Stimulated activated CD8-positive, alpha-beta memory T cell treated with anti-CD3 and anti-CD28 coated beads, Interleukin-4, amount 100 ng/mL, for 4 hours (primary cell): ENCODE measurements around the gene MEIS2.

Source experiments
- DNase-seq, 2 donors: peaks; one replicate each; pipeline ENCODE4 v3.0.0-alpha.2; 2020; ENCODE audit warnings: low read depth in 2 of 2, low spot score in 1 of 2

Gene MEIS2

GRCh38 chr15:36965570-36966342, 134.6 kb downstream of the MEIS2 start:
- no peak for DNase-seq

GRCh38 chr15:36964626-36965025, 135.7 kb downstream of the MEIS2 start:
- no peak for DNase-seq

GRCh38 chr15:36961956-36962355, 138.4 kb downstream of the MEIS2 start:
- DNase-seq: no peak

DNA sequence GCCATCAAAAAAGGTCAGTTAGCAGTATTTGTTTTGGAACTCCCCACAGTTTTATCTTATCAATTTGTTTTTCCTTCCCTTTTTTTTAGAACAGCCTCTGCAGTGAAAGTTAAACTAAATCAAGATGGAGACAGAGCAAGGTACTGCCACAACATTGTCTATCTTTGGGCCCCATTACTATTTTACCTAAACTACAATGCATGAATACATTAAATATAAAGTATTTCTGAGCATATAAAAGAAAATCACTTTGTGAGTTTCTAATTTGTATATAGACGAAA, 139.5 kb downstream of the MEIS2 start:
- no peak for DNase-seq

DNA sequence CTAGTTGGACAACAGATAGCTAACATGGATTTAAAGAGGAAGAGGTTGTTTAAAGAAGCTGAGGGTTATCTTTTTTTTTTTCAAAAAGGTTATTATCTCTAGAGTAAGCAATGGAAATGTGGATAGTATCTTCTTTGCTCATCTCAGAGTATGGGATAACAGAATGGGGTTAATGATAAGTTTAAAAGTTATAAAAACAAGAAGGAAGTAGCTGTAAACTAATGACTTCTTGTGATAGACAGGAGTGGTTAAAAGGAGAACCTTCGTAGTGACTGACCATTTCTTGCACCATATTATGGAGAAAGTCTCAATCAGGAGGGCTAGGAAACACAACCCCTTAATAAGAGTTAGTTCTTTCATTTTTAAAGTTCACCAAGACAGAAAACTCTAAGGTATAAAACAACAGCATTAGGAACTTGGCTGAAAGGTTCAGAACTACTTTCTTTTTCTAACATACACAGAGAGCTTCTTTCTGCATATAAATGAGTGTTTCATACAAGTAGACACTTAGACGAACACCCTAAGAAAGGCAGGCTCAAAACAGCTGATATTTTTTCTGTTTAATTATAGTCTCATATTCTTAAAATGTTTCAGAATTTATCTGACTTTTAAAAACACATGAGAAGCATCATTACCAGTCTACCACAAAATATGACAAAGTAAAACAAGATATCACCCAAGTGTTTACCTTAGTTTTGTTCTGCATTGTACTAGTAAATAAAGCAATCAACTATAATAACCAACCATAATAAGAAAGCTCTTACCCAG, 140.0 kb downstream of the MEIS2 start:
- no peak for DNase-seq

DNA sequence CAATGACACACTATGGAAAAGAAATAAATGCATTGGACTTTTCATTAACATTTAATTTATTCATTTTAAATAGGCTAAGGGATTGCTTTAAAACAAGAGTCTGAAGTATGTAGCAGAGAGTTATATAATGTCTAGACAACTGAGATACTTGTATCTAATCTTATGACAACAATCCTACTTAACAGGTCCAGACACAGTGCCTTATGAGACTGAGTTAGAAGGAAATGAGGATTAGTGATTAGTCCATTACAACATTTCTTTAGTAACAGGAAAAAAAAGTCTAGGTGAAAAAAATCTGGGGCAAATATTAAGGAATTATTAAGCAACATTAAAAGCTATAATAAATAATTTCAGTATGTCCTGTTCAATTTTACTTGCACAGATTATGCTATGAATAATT, 140.6 kb downstream of the MEIS2 start:
- DNase-seq: no peak

DNA sequence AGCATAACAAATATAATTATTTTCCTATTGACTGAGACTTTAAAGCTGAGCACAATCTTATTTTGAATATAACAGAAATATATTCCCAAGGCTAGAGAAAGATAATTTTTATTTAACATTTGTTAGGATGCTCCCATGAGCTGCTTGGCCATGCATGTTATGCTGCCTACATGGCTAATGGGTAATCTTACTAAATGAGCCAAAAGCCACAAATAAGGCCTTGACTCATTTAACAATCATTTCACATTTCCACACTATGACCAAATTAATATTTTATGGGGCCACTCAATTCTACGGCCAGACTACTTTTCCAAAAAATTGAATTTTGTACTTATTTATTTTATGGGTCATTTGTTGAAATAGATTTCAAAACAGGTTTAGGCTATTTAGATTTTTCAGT, 141.7 kb downstream of the MEIS2 start:
- no peak for DNase-seq

DNA sequence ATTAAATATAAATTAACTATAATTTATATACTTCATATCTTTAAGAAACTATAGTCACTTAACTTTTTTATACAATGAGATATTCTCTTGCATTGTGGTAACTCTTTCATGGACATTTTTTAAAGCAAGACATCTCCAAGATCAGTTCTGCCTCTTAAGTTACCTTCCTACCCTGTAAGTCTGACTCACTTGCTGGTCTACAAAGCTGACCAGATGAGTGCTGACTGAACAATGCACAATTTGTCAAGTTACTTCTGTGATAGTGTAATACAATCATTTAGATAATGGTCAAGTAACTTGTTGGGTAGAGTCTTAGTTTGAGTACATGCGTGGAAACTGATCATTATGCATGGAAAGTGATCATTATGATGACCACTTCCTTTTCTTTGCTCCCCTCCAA, 145.9 kb downstream of the MEIS2 start:
- no peak for DNase-seq

DNA sequence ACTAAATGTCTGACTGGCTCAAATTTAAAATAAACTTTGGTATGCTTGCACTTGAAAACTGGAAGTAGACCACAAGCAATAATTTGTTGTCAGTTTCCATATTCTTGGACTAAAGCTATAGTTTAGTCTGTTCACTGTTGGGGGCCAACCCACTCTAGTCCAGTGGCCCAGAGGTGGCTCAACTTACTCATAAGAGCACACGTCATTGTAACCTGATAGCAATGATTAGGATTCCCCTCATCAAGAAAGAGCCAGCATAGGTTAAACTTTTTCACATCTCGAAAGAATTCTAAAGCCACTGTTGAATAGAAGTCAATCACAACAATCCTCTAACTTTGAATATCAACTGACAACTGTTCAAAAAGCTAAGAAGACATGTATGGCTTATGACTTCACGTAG, 147.0 kb downstream of the MEIS2 start:
- DNase-seq: no peak

DNA sequence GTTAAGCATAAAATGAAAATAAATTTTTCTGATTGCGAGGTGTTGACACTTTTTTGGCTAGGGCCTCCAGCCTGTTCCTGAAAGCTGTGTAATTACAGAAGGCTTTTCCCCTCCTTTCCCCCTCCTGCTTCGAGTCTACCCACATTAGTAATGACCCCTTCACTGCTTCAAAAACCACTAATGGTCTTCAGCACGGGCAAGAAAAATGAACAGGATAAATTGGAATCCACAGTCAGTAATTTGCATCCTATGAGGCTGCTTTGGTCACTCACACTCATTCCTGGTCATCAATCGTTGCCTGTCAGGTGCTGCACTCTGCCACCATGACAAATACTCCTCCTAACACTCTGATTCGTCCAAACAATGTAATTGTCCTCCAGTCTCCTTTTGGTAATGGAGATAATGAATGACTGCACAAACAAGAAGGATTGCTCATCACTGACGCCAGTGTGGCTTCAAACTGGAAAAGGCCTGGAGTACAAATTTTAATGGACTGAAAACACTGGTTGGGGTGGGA, 148.6 kb downstream of the MEIS2 start:
- DNase-seq: no peak

DNA sequence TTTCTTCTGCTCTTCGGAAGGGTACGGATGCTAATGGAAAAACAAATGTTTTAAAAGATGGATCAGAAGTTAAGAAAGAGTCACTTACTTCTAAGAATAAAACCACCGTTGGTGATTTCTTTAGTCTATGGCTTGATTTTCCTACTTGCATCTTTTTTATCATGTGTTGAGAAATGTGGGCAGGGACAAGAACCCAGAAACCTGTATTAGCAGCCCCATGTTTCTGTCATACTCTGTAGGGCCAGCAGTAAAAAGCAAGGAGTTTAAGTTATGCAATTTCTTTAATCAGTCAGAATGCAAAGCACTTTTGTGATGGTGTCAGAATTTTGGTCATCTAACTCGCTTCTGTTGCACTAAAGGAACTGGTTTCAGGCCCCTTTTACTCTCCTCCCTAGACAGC, 150.0 kb downstream of the MEIS2 start:
- no peak for DNase-seq

DNA sequence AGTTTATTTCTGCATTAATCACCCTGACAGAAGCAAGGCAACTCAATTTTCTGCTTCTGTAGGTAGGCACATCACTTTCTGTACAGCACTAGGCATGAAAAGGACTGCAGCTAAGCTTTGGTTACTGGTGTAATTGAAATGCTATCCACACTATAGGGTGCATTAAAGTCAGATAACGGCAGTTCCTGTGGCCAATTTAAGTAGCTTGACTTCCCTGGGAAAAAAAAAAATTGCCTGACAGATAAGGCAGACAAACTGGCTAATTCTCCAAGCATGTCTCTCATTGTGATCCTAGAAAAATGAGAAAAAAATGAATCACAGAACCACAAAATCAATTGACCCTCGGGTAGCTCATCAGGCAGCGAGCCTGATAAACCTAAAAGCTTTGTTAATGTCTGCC, 151.4 kb downstream of the MEIS2 start:
- DNase-seq: no peak

DNA sequence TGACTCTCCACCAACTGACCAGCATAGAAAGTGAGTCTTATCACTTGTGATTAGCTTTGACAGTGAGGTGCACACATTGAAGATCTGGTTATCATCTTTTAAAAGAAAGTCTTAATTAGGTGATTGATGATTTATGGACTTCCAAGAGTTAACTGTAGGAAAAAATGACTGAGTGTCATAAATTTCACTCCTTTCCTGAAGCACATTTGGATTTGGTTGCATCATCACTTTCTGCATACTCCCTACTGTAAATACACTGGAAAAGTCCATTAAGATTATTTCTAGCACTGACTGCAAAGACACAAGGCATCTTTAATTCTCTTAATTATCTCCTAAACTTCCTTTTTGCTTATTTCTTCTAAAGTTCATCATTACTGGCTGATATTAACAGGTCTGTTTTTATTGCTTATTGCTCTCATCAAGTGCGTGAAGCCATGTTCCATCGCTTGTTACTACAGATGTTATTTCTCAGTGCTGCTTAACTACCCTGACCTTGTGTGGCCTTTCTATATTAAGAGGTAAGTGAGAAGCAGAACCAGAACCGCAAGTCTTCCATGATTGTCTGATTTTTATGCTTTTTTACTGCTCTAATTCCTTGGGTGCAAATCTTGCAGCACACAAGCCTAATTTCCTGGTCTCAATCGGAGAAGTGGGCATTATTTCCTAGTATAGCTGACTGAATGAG, 153.2 kb downstream of the MEIS2 start:
- no peak for DNase-seq

- DNase-seq: no peak
These were observed 155.9 kb downstream of the MEIS2 start for GRCh38 chr15:36944442-36944841.

DNA sequence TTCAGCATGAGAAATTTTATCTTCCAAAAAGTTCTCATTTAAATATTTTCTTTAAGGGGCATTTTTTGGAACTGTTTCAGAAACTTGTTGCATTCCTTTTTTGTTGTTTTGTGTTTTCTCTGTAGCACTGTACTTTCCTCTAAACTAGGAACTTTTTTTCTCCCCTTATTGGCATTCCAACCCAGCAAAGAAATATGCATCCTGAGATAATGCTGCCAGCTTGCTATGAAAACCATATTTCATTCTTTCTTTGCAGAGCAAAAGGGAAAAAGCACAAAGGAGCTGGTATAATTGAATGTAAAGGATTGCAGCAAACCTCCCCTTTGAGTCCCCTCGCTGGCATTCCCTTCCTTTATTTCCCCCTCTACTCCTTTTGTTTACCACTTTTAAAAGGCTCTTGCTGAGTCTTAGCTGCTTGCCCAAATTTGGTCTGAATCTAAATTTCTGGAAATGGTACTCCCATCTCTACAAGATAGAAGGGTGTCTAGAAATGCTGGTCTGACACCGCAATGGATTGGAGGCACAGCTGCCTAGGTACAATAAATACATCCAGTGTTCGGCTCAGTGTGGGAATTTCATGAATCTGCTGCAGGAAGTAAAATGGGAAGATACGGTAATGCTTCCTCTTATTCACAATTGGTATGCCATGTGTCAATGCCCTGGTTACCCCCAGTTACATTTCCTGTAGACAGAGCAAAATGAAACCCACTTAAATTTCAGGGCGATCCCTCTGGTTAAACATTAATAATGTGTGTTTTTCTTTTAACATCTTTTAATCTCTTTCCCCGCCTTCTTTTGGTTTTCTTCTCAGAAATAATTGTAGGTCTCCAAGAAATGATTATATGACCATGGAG, 156.6 kb downstream of the MEIS2 start:
- no peak for DNase-seq

DNA sequence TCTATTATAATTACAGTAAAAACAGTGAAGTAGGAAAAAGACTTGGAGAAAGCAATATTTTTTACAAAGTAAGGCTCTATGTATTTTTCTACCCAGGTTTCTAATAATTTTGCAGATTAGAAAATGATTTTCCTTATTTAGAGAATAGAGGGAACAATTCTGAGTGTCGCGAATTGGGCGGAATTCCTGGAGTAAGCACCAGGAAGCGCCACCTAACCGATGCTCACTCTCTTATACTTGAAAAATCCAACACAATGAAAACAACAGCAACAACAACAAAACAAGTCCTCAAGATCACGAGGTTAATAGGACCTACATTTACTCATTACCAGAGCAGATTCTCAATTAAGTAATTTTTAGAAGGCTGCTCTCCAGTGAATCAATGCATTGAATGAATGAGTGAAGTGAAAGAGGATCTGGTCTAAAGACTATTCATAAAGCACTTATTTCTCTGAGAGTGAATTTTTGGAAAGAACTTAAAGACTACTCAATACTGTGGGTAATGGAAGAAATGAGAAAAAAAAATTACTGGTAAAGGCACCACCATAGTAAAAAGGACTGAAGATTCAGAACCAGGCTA, 158.0 kb downstream of the MEIS2 start:
- no peak for DNase-seq

- no peak for DNase-seq
These were observed 158.6 kb downstream of the MEIS2 start for GRCh38 chr15:36941798-36942197.

DNA sequence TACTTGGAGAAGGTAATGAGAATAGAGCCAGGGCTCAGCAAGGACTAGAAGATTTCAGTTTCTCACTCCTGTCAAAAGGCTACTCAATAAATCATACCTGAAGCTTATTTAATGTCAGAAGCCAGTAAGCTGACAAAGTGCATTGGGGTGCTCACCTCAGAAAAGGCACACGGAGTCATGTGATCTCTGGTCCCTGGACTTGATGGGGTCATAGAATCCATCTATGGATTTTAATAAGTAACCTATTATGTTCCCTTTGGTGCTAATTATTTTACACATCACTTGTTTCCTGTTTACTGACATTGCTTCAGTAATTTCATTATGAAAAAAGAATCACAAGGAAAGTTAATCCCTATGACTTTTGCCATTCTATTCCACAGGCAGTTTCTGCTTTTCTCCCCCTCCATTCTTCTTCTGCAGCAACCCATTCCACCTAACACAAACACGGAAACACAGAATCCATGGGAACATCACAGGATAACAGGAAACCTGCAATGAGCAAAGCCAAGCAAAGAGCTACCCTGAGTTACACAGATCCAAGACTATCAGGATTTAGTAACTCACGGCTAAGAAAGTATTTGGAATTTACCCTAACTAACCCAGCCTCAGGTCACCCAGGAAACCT, 159.6 kb downstream of the MEIS2 start:
- DNase-seq: no peak

- DNase-seq: no peak
These were observed 160.1 kb downstream of the MEIS2 start for GRCh38 chr15:36940219-36940618.

- DNase-seq: no peak
These were observed 161.6 kb downstream of the MEIS2 start for GRCh38 chr15:36938764-36939163.
